Lung (tissue), 12 donors: ENCODE measurements around the gene SGPL1. TPM values are rescaled to one million over a fixed set of nuclear protein-coding genes. Genes with fewer than 3 reads are reported as not detected.

Experiments used
- ATAC-seq: fragments of 200-7000 bp; cut with Tn5 transposase; one replicate; pipeline ENCODE4 v1.9.1; 2020; ENCODE audit warnings: moderate number of reproducible peaks; ENCODE audit not compliant: insufficient read depth, low FRiP score
- DNase-seq, 3 donors: peaks; one replicate each; pipeline ENCODE4 v3.0.0-alpha.2; 2013 to 2017
- H3K27ac ChIP-seq, 2 donors: one replicate each; pipeline ENCODE4 v1.5.1; 2013; ENCODE audit warnings: mild to moderate bottlenecking in 2 of 2, moderate library complexity in 2 of 2, control low read depth in 1 of 2, inconsistent platforms in 1 of 2, low read depth in 1 of 2, low read length in 1 of 2
- H3K27me3 ChIP-seq, 3 donors: one replicate each; pipeline ENCODE4 v1.5.1; 2013; ENCODE audit warnings: low read length in 2 of 3; ENCODE audit not compliant: control insufficient read depth in 3 of 3, insufficient read depth in 3 of 3
- H3K36me3 ChIP-seq, 4 donors: one replicate each; pipeline ENCODE4 v1.5.1; 2013; ENCODE audit warnings: low read length in 4 of 4, mild to moderate bottlenecking in 1 of 4, moderate library complexity in 1 of 4; ENCODE audit not compliant: control insufficient read depth in 4 of 4, insufficient read depth in 4 of 4
- H3K4me1 ChIP-seq, 5 donors: one replicate each; pipeline ENCODE4 v1.5.1; 2013; ENCODE audit warnings: low read length in 5 of 5, mild to moderate bottlenecking in 2 of 5, moderate library complexity in 1 of 5; ENCODE audit not compliant: control insufficient read depth in 5 of 5, insufficient read depth in 5 of 5
- H3K4me3 ChIP-seq: one replicate; pipeline ENCODE4 v1.5.1; 2013; ENCODE audit warnings: mild to moderate bottlenecking, control low read depth, moderate library complexity
- H3K9ac ChIP-seq, 2 donors: one replicate each; pipeline ENCODE4 v1.5.1; 2013; ENCODE audit warnings: low read length in 2 of 2, control low read depth in 1 of 2; ENCODE audit not compliant: insufficient read depth in 1 of 2
- H3K9me3 ChIP-seq, 4 donors: one replicate each; pipeline ENCODE4 v1.5.1; 2013; ENCODE audit warnings: low read length in 3 of 4, mild to moderate bottlenecking in 1 of 4, moderate library complexity in 1 of 4; ENCODE audit not compliant: control insufficient read depth in 4 of 4, insufficient read depth in 3 of 4
- CTCF ChIP-seq: IDR thresholded peaks from 2 replicates; pipeline ENCODE4 v1.5.1; 2012; ENCODE audit warnings: mild to moderate bottlenecking; ENCODE audit errors: control extremely low read depth, extremely low read depth
- WGBS, 2 donors: extraction: QIAGEN DNeasy Blood & Tissue Kit; methylation state at CpG; one replicate each; pipeline ENCODE4 v1.1.7; 2013; 5-methylcytosine and 5-hydroxymethylcytosine counted together
- polyA plus RNA-seq, 2 donors: library from polyadenylated mRNA; stranded (reverse); fragments of 200-250 nt; gene quantifications; one replicate each; pipeline ENCODE4 v1.2.1, GENCODE V29; 2013
- total RNA-seq, 2 donors: library from RNA; depleted of rRNA in 1 of 2; stranded (reverse); fragments of >200 nt in 1 of 2; gene quantifications; one replicate each; pipeline ENCODE4 v1.2.1, GENCODE V29; 2014 to 2021
- donor health status: control.
- donor health status: control.
- donor health status: Bipolar disorder and iron deficiency.
- donor health status: healthy.
- donor health status: DM: yes; HTN: yes; CAD: no.

SGPL1 gene
- total and polyA plus RNA-seq, 4 donors, result 8.3 to 57.4 (median 30.8) TPM

DNA sequence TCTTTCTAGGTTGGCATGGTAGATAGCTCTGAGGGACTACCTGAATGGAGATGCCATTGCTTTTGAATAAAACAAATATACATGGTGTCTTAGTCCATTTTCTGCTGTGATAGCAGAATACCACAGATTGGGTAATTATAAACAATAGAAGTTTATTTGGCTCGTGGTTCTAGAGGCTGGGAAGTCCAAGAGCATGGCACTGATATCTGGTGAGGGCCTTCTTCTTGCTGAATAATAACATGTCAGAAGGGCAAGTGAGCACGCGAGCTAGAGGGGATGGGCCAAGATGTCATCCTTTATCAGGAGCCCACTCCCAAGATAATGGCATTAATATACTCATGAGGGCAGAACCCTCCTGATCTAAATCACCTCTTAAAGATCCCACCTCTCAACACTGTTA is 21.9 kb downstream of the SGPL1 start:
- Histone ChIP-seq H3K4me1 (peaks cover 2 to 32% (median 14%) of the 10 kb centered on the region in 5 donors), H3K4me3 (no peak overlapping the region), H3K27ac (no peak overlapping the region), H3K9me3 (peaks cover 0 to 3% (median 0%) of the 10 kb centered on the region in 4 donors), H3K27me3 (no peaks in the 10 kb centered on the region), H3K9ac (no peak overlapping the region), H3K36me3 (peaks cover 0 to 5% (median 3%) of the 10 kb centered on the region in 4 donors)
- ATAC-seq, result no peak
- no peak for DNase-seq
- WGBS, 2 donors, result 96 to 99% methylated on average over 3 of the region's 3 CpGs
- no peak for TF ChIP-seq CTCF

GRCh38 chr10:70838270-70838805 is 22.6 kb downstream of the SGPL1 start:
- Histone ChIP-seq H3K36me3 (peaks cover 0 to 5% (median 3%) of the 10 kb centered on the region in 4 donors), H3K27me3 (no peaks in the 10 kb centered on the region), H3K9me3 (peaks cover 0 to 3% (median 0%) of the 10 kb centered on the region in 4 donors), H3K9ac (no peak overlapping the region), H3K4me3 (no peak overlapping the region), H3K4me1 (peaks cover 0 to 26% (median 14%) of the 10 kb centered on the region in 5 donors), H3K27ac (no peak overlapping the region)
- ATAC-seq (no peak), DNase-seq (no peak)
- no peak for TF ChIP-seq CTCF
- 68 to 75% methylated on average over 4 of the region's 4 CpGs for WGBS, 2 donors

DNA sequence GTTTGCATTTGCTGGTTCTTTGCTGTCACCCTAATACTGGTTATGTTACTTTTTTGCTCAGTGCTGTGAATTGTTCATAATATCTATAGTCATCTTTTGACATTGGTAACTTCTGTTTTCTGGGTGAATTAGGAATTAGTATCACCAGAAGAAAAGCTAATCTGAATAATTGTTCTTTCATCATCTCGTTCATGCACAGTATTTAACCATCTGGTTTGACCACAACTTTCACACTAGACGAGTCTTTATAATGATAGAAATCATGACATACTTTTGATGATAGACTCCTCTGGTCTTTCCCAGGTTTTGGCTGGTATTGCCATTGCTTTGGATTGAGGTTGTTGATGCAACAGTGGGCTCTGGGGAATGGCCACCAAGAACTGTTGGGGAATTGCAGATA is 25.1 kb downstream of the SGPL1 start:
- 42 to 74% methylated on average over 2 of the region's 2 CpGs for WGBS, 2 donors

More for the DNA sequence above, 25.1 kb downstream of the SGPL1 start:
- DNase-seq (no peak), ATAC-seq (no peak)
- Histone ChIP-seq H3K27me3 (no peaks in the 10 kb centered on the region), H3K4me1 (peaks cover 2 to 18% (median 13%) of the 10 kb centered on the region in 5 donors), H3K36me3 (peaks cover 0 to 13% (median 10%) of the 10 kb centered on the region in 4 donors), H3K9ac (no peak overlapping the region), H3K4me3 (no peak overlapping the region), H3K9me3 (peaks cover 0 to 3% (median 0%) of the 10 kb centered on the region in 4 donors), H3K27ac (no peak overlapping the region)
- TF ChIP-seq CTCF, result no peak
